Erythroblast (primary cell): ENCODE data around the gene SLC13A3.

Experiments used
- GATA1 ChIP-seq: IDR thresholded peaks from 2 replicates; pipeline ENCODE4 v1.6.1; 2011; ENCODE audit warnings: low read depth, mild to moderate bottlenecking, control low read depth, low read length, moderate library complexity
- POLR2A ChIP-seq: IDR thresholded peaks from 2 replicates; pipeline ENCODE4 v1.6.1; 2011; ENCODE audit warnings: mild to moderate bottlenecking, low read length

GRCh38 chr20:46650575-46651090, 626 bp downstream of the SLC13A3 start:
- TF ChIP-seq POLR2A: no peak
- TF ChIP-seq GATA1: no peak
